ENCODE measurements around the gene FAM20C.
A peak's percentile ranks its signal among the peaks of the same experiment; 100 is the strongest.

FAM20C gene

DNA sequence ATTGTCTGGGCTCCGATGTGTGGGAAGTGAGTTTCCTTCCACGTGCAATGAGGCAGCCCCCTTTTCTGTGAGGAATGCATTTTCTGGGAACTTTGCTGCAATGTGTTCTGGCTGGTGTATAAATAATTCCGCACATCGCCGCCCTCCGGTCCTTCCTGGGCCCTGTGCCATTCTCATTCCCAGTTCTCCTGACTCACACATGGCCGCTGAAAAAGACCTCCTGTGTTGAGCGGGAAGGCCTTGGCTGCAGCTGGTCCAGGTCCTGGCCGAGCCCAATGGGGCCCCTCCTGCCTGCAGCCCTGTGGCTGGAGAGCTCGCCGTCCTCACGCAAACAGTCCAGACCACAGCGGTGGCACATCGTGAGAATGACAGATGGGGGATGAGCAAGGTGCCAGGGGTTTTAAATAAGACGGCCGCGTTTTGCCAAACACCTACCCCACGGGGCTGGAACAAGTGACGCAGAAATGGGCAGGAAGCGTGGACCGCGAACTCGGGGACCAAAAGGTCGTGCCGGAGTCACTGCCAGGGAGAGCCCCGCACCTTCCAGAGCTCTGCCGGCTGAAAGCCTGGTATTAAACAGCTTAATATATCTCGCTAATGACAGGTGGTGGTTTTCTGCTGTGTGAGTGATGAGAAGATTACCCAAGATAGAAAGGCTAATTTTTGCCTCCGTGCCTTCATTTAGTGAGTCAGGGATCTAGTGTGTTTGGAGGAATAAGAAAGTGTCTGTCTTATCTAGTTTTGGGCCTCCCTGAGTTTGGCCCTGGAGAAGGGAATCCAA is 37.0 kb downstream of the FAM20C start:
- H3K4ac ChIP-seq (ENCODE audit: low read depth in 1 of 2, low read length in 2 of 2), result no peak overlapping the region
- H4K8ac ChIP-seq (ENCODE audit: low read length), result no peak overlapping the region
- H3K4me3 ChIP-seq (ENCODE audit: insufficient read depth in 1 of 2, low read depth in 1 of 2, low read length in 2 of 2), result peak overlapping the region in 1 of 2 experiments; percentile 53
- no peak overlapping the region for H3K23ac ChIP-seq (ENCODE audit: low read length in 2 of 2)
- no peak overlapping the region for H3K14ac ChIP-seq (ENCODE audit: low read length in 2 of 2)
- no peak overlapping the region for H4K91ac ChIP-seq (ENCODE audit: low read length)
- no peak overlapping the region for H2BK12ac ChIP-seq (ENCODE audit: low read length in 2 of 2)
- no peak overlapping the region for H2AFZ ChIP-seq (ENCODE audit: low read depth, low read length)
- H2BK120ac ChIP-seq (ENCODE audit: low read depth, low read length), result no peak overlapping the region
- H2BK5ac ChIP-seq (ENCODE audit: low read depth, low read length, poor library complexity, severe bottlenecking), result no peak overlapping the region
- H3K36me3 ChIP-seq (ENCODE audit: control insufficient read depth in 1 of 2, insufficient read depth in 2 of 2, low read depth in 1 of 2, low read length in 2 of 2), result peaks cover 14 to 32% of the 10 kb centered on the region in 2 experiments
- no peak overlapping the region for H2AK5ac ChIP-seq (ENCODE audit: low read length, severe bottlenecking)
- H3K9ac ChIP-seq (ENCODE audit: low read length), result peak overlapping the region; percentile 70
- H2BK15ac ChIP-seq (ENCODE audit: low read depth, poor library complexity, severe bottlenecking), result no peak overlapping the region
- 91% methylated on average over 28 of the region's 29 CpGs for WGBS
- H3K4me1 ChIP-seq (ENCODE audit: control insufficient read depth, insufficient read depth, low read depth, low read length), result peaks cover 58% of the 10 kb centered on the region
- no peak overlapping the region for H3K4me2 ChIP-seq (ENCODE audit: low read length, poor library complexity, severe bottlenecking)
- H3K27ac ChIP-seq (ENCODE audit: low read length, poor library complexity, severe bottlenecking), result no peak overlapping the region
- peaks cover 9% of the 10 kb centered on the region for H3K79me1 ChIP-seq (replicated peaks; ENCODE audit: low read length, poor library complexity, severe bottlenecking)
- no peak overlapping the region for H3K18ac ChIP-seq (ENCODE audit: low read depth in 1 of 2, low read length in 2 of 2)
- H3K9me3 ChIP-seq (ENCODE audit: control insufficient read depth, low read length), result no peaks in the 10 kb centered on the region
- DNase-seq, result peak; percentile 75
- no peaks in the 10 kb centered on the region for H3K27me3 ChIP-seq (ENCODE audit: control insufficient read depth in 1 of 2, insufficient read depth in 1 of 2, low read length in 2 of 2)

GRCh38 chr7:230274-230673 is 37.9 kb downstream of the FAM20C start:
- Histone ChIP-seq H3K79me1 (replicated peaks; ENCODE audit: low read length, poor library complexity, severe bottlenecking) (peaks cover 9% of the 10 kb centered on the region), H2BK15ac (ENCODE audit: low read depth, poor library complexity, severe bottlenecking) (peak overlapping the region; percentile 31), H4K8ac (ENCODE audit: low read length) (no peak overlapping the region), H3K9ac (ENCODE audit: low read length) (peak overlapping the region; percentile 70), H2BK120ac (ENCODE audit: low read depth, low read length) (no peak overlapping the region), H3K36me3 (ENCODE audit: control insufficient read depth in 1 of 2, insufficient read depth in 2 of 2, low read depth in 1 of 2, low read length in 2 of 2) (peaks cover 14 to 32% of the 10 kb centered on the region in 2 experiments), H2AK5ac (ENCODE audit: low read length, severe bottlenecking) (no peak overlapping the region), H2AFZ (ENCODE audit: low read depth, low read length) (no peak overlapping the region), H2BK5ac (ENCODE audit: low read depth, low read length, poor library complexity, severe bottlenecking) (no peak overlapping the region), H3K27ac (ENCODE audit: low read length, poor library complexity, severe bottlenecking) (no peak overlapping the region), H3K4me3 (ENCODE audit: insufficient read depth in 1 of 2, low read depth in 1 of 2, low read length in 2 of 2) (peak overlapping the region in 1 of 2 experiments; percentile 53), H4K91ac (ENCODE audit: low read length) (no peak overlapping the region), H3K4me1 (ENCODE audit: control insufficient read depth, insufficient read depth, low read depth, low read length) (peaks cover 65% of the 10 kb centered on the region), H3K14ac (ENCODE audit: low read length in 2 of 2) (no peak overlapping the region), H2BK12ac (ENCODE audit: low read length in 2 of 2) (no peak overlapping the region), H3K4me2 (ENCODE audit: low read length, poor library complexity, severe bottlenecking) (no peak overlapping the region), H3K27me3 (ENCODE audit: control insufficient read depth in 1 of 2, insufficient read depth in 1 of 2, low read length in 2 of 2) (no peaks in the 10 kb centered on the region), H3K9me3 (ENCODE audit: control insufficient read depth, low read length) (no peaks in the 10 kb centered on the region), H3K18ac (ENCODE audit: low read depth in 1 of 2, low read length in 2 of 2) (no peak overlapping the region), H3K4ac (ENCODE audit: low read depth in 1 of 2, low read length in 2 of 2) (no peak overlapping the region), H3K23ac (ENCODE audit: low read length in 2 of 2) (no peak overlapping the region)
- WGBS, result 75% methylated on average over 17 of the region's 17 CpGs
- no peak for DNase-seq

DNA sequence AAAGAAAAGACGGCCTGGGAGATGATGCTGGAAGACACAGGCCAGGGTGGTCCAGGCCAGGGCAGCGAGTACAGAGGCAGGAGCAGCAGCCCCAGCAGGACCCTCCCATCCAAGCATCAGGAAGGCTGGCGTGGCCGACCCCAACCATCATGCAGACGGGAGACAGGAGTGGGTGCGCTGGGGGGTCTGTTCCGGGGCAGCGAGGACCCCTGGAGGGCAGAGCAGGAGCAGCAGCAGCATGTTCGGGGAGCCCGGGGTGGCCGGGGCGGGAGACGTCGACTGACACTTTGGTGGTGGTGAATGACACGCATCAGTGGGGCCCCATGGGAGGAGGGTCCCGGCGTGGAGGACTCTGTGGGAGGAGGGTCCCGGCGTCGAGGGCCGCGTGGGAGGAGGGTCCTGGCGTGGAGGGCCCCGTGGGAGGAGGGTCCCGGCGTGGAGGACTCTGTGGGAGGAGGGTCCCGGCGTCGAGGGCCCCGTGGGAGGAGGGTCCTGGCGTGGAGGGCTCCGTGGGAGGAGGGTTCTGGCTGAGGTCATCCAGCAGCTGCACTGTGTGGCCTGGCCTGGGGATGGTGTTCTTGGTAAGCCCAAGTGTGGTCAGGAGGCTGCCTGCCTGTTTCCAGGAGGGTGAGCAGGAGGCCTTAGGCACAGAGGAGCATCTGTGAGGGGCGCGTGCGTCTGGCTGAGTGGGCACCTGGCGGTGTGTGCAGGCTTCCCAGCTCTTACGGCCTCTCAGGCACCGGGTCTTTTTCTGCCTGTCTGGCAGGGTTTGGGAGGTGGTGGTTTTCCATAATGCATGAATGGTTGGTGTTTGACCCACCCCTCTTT is 38.9 kb downstream of the FAM20C start:
- Histone ChIP-seq H3K9ac (ENCODE audit: low read length) (no peak overlapping the region), H2BK5ac (ENCODE audit: low read depth, low read length, poor library complexity, severe bottlenecking) (no peak overlapping the region), H3K36me3 (ENCODE audit: control insufficient read depth in 1 of 2, insufficient read depth in 2 of 2, low read depth in 1 of 2, low read length in 2 of 2) (peaks cover 22 to 36% of the 10 kb centered on the region in 2 experiments), H2BK120ac (ENCODE audit: low read depth, low read length) (peak overlapping the region; percentile 1), H3K4me1 (ENCODE audit: control insufficient read depth, insufficient read depth, low read depth, low read length) (peaks cover 68% of the 10 kb centered on the region), H3K27ac (ENCODE audit: low read length, poor library complexity, severe bottlenecking) (no peak overlapping the region), H2BK15ac (ENCODE audit: low read depth, poor library complexity, severe bottlenecking) (peak overlapping the region; percentile 86), H3K27me3 (ENCODE audit: control insufficient read depth in 1 of 2, insufficient read depth in 1 of 2, low read length in 2 of 2) (no peaks in the 10 kb centered on the region), H3K4ac (ENCODE audit: low read depth in 1 of 2, low read length in 2 of 2) (peak overlapping the region in 1 of 2 experiments; percentile 66), H4K8ac (ENCODE audit: low read length) (no peak overlapping the region), H3K14ac (ENCODE audit: low read length in 2 of 2) (no peak overlapping the region), H4K91ac (ENCODE audit: low read length) (peak overlapping the region; percentile 80), H2BK12ac (ENCODE audit: low read length in 2 of 2) (peak overlapping the region in 1 of 2 experiments; percentile 8), H3K18ac (ENCODE audit: low read depth in 1 of 2, low read length in 2 of 2) (no peak overlapping the region), H3K4me2 (ENCODE audit: low read length, poor library complexity, severe bottlenecking) (no peak overlapping the region), H3K4me3 (ENCODE audit: insufficient read depth in 1 of 2, low read depth in 1 of 2, low read length in 2 of 2) (no peak overlapping the region), H3K23ac (ENCODE audit: low read length in 2 of 2) (no peak overlapping the region), H3K9me3 (ENCODE audit: control insufficient read depth, low read length) (no peaks in the 10 kb centered on the region), H2AK5ac (ENCODE audit: low read length, severe bottlenecking) (no peak overlapping the region), H3K79me1 (replicated peaks; ENCODE audit: low read length, poor library complexity, severe bottlenecking) (peaks cover 18% of the 10 kb centered on the region), H2AFZ (ENCODE audit: low read depth, low read length) (no peak overlapping the region)
- DNase-seq, result no peak
- WGBS, result 92% methylated on average over 38 of the region's 38 CpGs

DNA sequence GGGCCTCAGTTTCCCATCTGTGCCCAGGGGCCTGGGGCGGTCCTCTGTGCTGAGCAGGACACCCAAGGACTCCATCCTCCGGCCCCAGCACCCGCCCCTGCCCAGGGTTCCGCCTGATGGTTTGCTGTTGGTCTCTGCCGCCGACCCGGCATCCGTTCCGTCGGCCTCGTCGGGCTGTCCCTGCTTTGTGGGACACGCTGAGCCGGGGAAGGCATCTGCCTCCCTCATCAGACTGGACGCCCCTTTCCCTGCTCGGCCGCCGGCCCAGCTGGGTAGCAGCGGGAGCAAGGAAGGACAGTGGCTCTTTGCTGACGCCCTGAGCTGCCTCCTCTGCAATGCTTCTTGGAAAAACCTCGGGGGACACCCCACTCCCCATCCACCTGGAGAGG is 39.5 kb downstream of the FAM20C start:
- Histone ChIP-seq H3K14ac (ENCODE audit: low read length in 2 of 2) (no peak overlapping the region), H3K4ac (ENCODE audit: low read depth in 1 of 2, low read length in 2 of 2) (peak overlapping the region in 1 of 2 experiments; percentile 66), H3K9me3 (ENCODE audit: control insufficient read depth, low read length) (no peaks in the 10 kb centered on the region), H3K4me1 (ENCODE audit: control insufficient read depth, insufficient read depth, low read depth, low read length) (peaks cover 62% of the 10 kb centered on the region), H4K91ac (ENCODE audit: low read length) (peak overlapping the region; percentile 80), H2BK12ac (ENCODE audit: low read length in 2 of 2) (no peak overlapping the region), H2BK5ac (ENCODE audit: low read depth, low read length, poor library complexity, severe bottlenecking) (no peak overlapping the region), H2AK5ac (ENCODE audit: low read length, severe bottlenecking) (no peak overlapping the region), H3K4me2 (ENCODE audit: low read length, poor library complexity, severe bottlenecking) (no peak overlapping the region), H3K23ac (ENCODE audit: low read length in 2 of 2) (no peak overlapping the region), H2BK15ac (ENCODE audit: low read depth, poor library complexity, severe bottlenecking) (no peak overlapping the region), H2BK120ac (ENCODE audit: low read depth, low read length) (peak overlapping the region; percentile 1), H4K8ac (ENCODE audit: low read length) (no peak overlapping the region), H3K27ac (ENCODE audit: low read length, poor library complexity, severe bottlenecking) (no peak overlapping the region), H3K79me1 (replicated peaks; ENCODE audit: low read length, poor library complexity, severe bottlenecking) (peaks cover 19% of the 10 kb centered on the region), H3K18ac (ENCODE audit: low read depth in 1 of 2, low read length in 2 of 2) (peak overlapping the region; percentile 2 to 56), H3K4me3 (ENCODE audit: insufficient read depth in 1 of 2, low read depth in 1 of 2, low read length in 2 of 2) (no peak overlapping the region), H3K9ac (ENCODE audit: low read length) (no peak overlapping the region), H2AFZ (ENCODE audit: low read depth, low read length) (no peak overlapping the region), H3K36me3 (ENCODE audit: control insufficient read depth in 1 of 2, insufficient read depth in 2 of 2, low read depth in 1 of 2, low read length in 2 of 2) (peaks cover 26 to 42% of the 10 kb centered on the region in 2 experiments), H3K27me3 (ENCODE audit: control insufficient read depth in 1 of 2, insufficient read depth in 1 of 2, low read length in 2 of 2) (no peaks in the 10 kb centered on the region)
- WGBS, result 91% methylated on average over 21 of the region's 21 CpGs
- no peak for DNase-seq
